HCEC 1CT (cell line): ENCODE measurements around the gene SLC35G4.
"Not testable (repeated sequence)": the region's sequence is repeated elsewhere in the genome, so short reads cannot be mapped to it uniquely, and the experiment has no call there.

Experiments
- DNase-seq: peaks from one replicate; pipeline ENCODE4 v3.0.0-alpha.2; 2017

Gene SLC35G4

DNA sequence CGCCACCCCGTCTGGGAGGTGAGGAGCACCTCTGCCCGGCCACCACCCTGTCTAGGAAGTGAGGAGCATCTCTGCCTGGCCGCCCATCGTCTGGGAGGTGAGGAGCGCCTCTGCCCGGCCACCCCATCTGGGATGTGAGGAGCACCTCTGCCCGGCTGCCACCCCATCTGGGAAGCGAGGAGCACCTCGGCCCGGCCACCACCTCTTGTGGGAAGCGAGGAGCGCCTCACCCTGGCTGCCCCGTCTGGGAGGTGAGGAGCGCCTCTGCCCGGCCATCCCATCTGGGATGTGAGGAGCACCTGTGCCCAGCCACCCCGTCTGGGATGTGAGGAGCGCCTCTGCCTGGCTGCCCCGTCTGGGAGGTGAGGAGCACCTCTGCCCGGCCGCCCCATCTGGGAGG is 4.6 kb downstream of the SLC35G4 start:
- DNase-seq: not testable (repeated sequence)

DNA sequence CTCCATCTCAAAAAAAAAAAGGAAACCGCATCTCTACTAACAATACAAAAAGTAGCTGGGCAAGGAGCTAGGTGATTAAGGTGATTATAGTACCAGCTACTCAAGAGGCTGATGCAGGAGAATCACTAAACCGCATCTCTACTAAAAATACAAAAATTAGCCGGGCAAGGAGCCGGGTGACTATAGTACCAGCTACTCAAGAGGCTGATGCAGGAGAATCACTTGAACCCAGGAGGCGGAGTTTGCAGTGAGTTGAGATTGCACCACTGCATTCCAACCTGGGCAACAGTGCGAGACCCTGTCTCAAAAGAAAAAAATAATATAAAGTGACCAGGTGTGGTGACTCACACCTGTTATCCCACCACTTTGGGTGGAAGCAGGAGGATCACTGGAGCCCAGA is 5.6 kb downstream of the SLC35G4 start:
- not testable (repeated sequence) for DNase-seq

- DNase-seq: not testable (repeated sequence)
These were observed 37.9 kb downstream of the SLC35G4 start for GRCh38 chr18:11647310-11647709.

- DNase-seq: not testable (repeated sequence)
These were observed 38.4 kb downstream of the SLC35G4 start for GRCh38 chr18:11647804-11648203.

- DNase-seq: no peak
These were observed 40.4 kb downstream of the SLC35G4 start for GRCh38 chr18:11649839-11650238.

DNA sequence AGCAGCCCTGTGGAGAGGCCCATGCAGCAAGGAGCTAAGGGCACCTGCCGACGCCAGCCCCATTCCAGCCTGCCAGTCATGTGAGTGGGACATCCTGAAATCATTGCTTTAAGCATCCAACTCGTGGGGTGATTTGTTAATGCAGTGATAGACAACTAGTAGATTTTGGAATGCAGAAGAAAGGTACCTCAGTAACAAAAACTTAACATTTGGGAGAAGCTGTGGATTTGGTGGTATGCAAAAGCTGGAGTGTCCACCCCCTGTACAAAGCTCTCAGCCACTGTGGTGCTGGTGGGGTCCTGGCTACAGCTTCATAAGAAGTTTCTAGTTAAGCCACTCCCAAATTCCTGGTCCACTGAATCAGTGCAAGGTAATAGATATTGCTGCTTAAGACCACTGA is 42.5 kb downstream of the SLC35G4 start:
- no peak for DNase-seq

GRCh38 chr18:11653521-11653920 is 44.1 kb downstream of the SLC35G4 start:
- DNase-seq: no peak

DNA sequence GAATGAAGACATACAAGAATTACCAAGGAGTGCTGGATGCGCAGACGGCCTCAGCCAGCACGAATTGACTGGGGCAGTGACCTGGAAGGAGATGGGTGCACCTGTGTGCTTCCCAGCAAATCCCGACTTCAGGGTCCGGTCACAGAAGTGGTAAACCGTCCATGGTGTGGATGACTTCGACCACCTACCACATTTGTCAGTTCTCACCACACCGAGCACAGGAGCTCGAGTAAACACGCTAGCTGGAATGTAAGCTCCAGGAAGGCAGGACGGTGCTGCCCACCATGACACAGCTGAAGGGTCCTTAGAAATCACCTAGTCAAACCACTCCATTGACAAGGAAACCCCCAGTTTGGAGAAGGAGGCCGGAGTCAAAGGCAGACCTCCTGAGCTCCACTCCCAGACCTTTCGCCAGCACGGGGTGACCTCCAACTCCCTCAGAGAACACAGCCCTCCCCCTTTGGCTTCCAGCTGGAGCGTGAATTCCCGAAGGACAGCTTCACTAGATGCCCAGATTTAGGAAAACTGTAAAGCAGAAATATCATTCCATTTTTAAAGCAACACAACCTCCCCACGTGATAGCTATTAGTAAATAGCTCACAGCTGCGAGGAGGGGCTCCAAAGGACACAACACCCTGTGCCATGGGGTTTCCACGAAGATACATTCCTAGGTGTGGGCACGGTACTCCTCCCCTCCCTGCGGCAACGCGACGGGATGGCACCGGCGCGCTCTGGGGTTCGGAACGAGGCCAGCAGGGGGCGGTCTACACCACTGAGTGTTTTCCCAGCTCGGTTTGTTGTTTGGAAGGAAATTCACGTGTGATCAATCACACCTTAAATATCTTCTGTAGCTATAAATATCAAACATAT is 45.6 kb downstream of the SLC35G4 start:
- no peak for DNase-seq

GRCh38 chr18:11655606-11655932 is 46.2 kb downstream of the SLC35G4 start:
- no peak for DNase-seq

- no peak for DNase-seq
These were observed 47.8 kb downstream of the SLC35G4 start for GRCh38 chr18:11657152-11657551.

- no peak for DNase-seq
These were observed 48.2 kb downstream of the SLC35G4 start for GRCh38 chr18:11657554-11657953.

DNA sequence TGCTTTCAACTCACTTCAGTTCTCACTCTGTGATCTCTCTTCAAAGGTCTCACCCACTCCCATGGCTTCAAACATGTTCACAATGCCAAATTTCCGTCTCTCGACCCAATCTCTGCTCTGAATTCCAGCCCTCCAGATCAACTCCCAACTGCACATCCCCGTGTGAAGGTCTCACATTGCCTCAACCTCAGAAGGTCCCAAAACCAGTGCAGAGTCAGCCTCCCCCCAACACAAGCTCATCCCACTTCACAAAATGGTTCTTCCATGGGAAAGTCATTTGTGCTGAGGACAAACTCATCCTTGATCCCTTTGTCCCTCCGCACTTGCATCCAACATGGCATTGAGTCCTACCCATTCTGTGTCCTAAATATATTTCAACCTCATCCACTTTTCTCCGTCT is 48.6 kb downstream of the SLC35G4 start:
- DNase-seq: no peak

- no peak for DNase-seq
These were observed 49.6 kb downstream of the SLC35G4 start for GRCh38 chr18:11658989-11659388.
